ENCODE data around the gene TXNRD1.

DNA sequence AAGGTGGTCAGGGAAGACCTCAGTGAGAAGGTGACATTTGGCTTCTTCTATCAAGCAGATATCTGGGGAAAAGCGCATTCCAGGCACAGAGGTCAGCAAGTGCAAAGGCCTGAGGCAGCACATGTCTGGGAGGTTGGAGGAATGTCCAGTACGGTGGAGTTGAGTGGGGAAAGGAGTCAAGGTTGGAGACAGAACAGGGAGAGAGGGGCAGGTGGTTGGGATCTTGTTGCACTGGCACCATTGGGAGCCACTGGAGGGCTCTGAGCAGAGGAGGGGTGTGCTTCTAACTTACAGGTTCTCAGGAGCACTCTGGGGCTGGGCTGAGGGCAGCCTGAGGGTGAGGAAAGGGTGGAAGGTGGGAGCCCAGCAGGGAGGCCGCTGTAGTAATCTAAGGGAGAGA is 140.1 kb downstream of the TXNRD1 start:
- no peak for TF ChIP-seq SP3 (tag by site-specific recombination; IDR thresholded peaks at IDR 0.05)
- TF ChIP-seq, protein P1, sequence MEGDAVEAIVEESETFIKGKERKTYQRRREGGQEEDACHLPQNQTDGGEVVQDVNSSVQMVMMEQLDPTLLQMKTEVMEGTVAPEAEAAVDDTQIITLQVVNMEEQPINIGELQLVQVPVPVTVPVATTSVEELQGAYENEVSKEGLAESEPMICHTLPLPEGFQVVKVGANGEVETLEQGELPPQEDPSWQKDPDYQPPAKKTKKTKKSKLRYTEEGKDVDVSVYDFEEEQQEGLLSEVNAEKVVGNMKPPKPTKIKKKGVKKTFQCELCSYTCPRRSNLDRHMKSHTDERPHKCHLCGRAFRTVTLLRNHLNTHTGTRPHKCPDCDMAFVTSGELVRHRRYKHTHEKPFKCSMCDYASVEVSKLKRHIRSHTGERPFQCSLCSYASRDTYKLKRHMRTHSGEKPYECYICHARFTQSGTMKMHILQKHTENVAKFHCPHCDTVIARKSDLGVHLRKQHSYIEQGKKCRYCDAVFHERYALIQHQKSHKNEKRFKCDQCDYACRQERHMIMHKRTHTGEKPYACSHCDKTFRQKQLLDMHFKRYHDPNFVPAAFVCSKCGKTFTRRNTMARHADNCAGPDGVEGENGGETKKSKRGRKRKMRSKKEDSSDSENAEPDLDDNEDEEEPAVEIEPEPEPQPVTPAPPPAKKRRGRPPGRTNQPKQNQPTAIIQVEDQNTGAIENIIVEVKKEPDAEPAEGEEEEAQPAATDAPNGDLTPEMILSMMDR (tag by site-specific recombination; IDR thresholded peaks at IDR 0.05) = no peak
- no peak for TF ChIP-seq SETDB1 (IDR thresholded peaks at IDR 0.05; ENCODE audit: insufficient read length, low read length)
- TF ChIP-seq, protein P2, sequence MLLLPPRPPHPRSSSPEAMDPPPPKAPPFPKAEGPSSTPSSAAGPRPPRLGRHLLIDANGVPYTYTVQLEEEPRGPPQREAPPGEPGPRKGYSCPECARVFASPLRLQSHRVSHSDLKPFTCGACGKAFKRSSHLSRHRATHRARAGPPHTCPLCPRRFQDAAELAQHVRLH (tag by site-specific recombination; IDR thresholded peaks at IDR 0.05) = no peak
- TF ChIP-seq, protein P3, sequence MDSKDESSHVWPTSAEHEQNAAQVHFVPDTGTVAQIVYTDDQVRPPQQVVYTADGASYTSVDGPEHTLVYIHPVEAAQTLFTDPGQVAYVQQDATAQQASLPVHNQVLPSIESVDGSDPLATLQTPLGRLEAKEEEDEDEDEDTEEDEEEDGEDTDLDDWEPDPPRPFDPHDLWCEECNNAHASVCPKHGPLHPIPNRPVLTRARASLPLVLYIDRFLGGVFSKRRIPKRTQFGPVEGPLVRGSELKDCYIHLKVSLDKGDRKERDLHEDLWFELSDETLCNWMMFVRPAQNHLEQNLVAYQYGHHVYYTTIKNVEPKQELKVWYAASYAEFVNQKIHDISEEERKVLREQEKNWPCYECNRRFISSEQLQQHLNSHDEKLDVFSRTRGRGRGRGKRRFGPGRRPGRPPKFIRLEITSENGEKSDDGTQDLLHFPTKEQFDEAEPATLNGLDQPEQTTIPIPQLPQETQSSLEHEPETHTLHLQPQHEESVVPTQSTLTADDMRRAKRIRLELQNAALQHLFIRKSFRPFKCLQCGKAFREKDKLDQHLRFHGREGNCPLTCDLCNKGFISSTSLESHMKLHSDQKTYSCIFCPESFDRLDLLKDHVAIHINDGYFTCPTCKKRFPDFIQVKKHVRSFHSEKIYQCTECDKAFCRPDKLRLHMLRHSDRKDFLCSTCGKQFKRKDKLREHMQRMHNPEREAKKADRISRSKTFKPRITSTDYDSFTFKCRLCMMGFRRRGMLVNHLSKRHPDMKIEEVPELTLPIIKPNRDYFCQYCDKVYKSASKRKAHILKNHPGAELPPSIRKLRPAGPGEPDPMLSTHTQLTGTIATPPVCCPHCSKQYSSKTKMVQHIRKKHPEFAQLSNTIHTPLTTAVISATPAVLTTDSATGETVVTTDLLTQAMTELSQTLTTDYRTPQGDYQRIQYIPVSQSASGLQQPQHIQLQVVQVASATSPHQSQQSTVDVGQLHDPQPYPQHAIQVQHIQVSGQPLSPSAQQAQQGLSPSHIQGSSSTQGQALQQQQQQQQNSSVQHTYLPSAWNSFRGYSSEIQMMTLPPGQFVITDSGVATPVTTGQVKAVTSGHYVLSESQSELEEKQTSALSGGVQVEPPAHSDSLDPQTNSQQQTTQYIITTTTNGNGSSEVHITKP (tag by site-specific recombination; IDR thresholded peaks at IDR 0.05) = no peak
- no peak for TF ChIP-seq BCL11A (tag by site-specific recombination; IDR thresholded peaks at IDR 0.05; ENCODE audit: low read depth)
